ENCODE measurements around the gene PTBP2. TPM values are rescaled to one million over a fixed set of nuclear protein-coding genes. Genes with fewer than 3 reads are reported as not detected.

The PTBP2 gene
- total RNA-seq, 4 donors from 2014 or later = 24.7 to 630 (median 44.3) TPM

DNA sequence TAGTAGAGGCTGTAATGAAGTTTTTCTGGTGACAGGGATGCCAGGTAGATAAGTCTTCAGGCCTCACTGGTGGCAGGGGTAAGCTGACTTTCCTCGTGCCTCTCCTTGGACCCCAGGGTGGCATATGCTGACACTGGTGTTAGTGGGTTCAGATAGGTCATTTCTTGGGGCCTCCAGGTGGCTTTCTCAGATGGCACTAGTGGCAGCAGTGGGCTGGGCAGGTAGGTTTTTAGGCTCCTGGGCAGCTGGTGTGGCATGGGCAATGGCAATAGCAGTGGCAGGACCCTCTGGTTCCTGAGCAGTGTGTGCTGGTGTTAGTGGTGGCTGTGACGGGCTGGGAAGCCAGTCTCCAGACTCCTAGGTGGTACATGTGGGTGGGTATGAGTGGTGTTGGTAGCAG, 140.3 kb downstream of the PTBP2 start:
- DNase-seq = no peak
- H3K9me3 ChIP-seq = peaks cover 0 to 4% of the 10 kb centered on the region in 2 donors
- H3K4me1 ChIP-seq = no peaks in the 10 kb centered on the region
- H3K27me3 ChIP-seq = no peaks in the 10 kb centered on the region
- in situ Hi-C loops (cut with MboI; ENCODE audit: low pct_ligation_motif_present in 1 of 4, low pct_unique_long_range_greater_than_20kb in 1 of 4, low sequenced_read_pairs in 3 of 4) (no loop called here), intact Hi-C loops (cut with DNase I; ENCODE audit: low total_unique reads) (no loop called here)
- 81% methylated on average over 2 of the region's 2 CpGs; no CpG with 5 or more reads in 1 of the 2 donors for WGBS, 2 donors (ENCODE audit: low coverage in 1 of 2)
- no peak overlapping the region for H3K4me3 ChIP-seq
- no peaks in the 10 kb centered on the region for H3K36me3 ChIP-seq
- TF ChIP-seq, protein P1, sequence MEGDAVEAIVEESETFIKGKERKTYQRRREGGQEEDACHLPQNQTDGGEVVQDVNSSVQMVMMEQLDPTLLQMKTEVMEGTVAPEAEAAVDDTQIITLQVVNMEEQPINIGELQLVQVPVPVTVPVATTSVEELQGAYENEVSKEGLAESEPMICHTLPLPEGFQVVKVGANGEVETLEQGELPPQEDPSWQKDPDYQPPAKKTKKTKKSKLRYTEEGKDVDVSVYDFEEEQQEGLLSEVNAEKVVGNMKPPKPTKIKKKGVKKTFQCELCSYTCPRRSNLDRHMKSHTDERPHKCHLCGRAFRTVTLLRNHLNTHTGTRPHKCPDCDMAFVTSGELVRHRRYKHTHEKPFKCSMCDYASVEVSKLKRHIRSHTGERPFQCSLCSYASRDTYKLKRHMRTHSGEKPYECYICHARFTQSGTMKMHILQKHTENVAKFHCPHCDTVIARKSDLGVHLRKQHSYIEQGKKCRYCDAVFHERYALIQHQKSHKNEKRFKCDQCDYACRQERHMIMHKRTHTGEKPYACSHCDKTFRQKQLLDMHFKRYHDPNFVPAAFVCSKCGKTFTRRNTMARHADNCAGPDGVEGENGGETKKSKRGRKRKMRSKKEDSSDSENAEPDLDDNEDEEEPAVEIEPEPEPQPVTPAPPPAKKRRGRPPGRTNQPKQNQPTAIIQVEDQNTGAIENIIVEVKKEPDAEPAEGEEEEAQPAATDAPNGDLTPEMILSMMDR (IDR thresholded peaks at IDR 0.05) = no peak
- no peak for TF ChIP-seq POLR2A (IDR thresholded peaks at IDR 0.05)
- TF ChIP-seq EP300 (IDR thresholded peaks at IDR 0.05; ENCODE audit: low read depth) = no peak
- no peak for TF ChIP-seq POLR2AphosphoS5 (IDR thresholded peaks at IDR 0.05)
- H3K27ac ChIP-seq = no peak overlapping the region

DNA sequence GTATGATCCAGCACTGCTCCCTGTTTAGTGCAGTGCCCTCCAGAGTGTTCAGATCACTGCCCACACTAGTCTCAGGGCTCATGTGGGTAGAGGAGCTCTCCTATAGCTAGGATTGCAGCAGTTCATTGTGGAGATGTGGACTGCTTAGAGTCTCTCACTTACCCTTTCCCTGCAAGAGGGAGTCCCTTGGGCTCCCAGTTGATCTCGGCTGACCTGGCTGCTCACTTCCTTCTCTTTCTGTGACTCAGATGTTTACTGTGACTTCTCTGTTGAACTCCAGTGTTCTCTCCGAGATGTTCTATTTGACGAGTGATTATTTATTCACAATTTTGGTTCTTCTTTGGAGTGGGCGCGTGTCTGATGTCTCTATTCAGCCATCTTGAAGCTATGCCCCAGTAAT, 141.9 kb downstream of the PTBP2 start:
- no peaks in the 10 kb centered on the region for H3K36me3 ChIP-seq
- DNase-seq = no peak
- H3K27me3 ChIP-seq = no peaks in the 10 kb centered on the region
- in situ Hi-C loops (cut with MboI; ENCODE audit: low pct_ligation_motif_present in 1 of 4, low pct_unique_long_range_greater_than_20kb in 1 of 4, low sequenced_read_pairs in 3 of 4) = no loop called here
- H3K9me3 ChIP-seq = peaks cover 0 to 4% of the 10 kb centered on the region in 2 donors
- intact Hi-C loops (cut with DNase I; ENCODE audit: low total_unique reads) = no loop called here
- TF ChIP-seq, protein P1 (IDR thresholded peaks at IDR 0.05) = no peak
- no peak for TF ChIP-seq EP300 (IDR thresholded peaks at IDR 0.05; ENCODE audit: low read depth)
- TF ChIP-seq POLR2AphosphoS5 (IDR thresholded peaks at IDR 0.05) = no peak
- TF ChIP-seq POLR2A (IDR thresholded peaks at IDR 0.05) = no peak
- 83 to 90% methylated on average over 4 to 5 of the region's 5 CpGs for WGBS, 2 donors (ENCODE audit: low coverage in 1 of 2)
- H3K4me3 ChIP-seq = no peak overlapping the region
- H3K27ac ChIP-seq = no peak overlapping the region
- no peaks in the 10 kb centered on the region for H3K4me1 ChIP-seq

All from transverse colon (tissue), 4 donors.